ENCODE results near the gene RBMS3. TPM values are rescaled to one million over a fixed set of nuclear protein-coding genes. Genes with fewer than 3 reads are reported as not detected.

Gene RBMS3
- total and polyA plus RNA-seq, 2 of the 13 experiments (the other 11 are each of a cell fraction or from before 2014, with no cell fraction given): not detected

DNA sequence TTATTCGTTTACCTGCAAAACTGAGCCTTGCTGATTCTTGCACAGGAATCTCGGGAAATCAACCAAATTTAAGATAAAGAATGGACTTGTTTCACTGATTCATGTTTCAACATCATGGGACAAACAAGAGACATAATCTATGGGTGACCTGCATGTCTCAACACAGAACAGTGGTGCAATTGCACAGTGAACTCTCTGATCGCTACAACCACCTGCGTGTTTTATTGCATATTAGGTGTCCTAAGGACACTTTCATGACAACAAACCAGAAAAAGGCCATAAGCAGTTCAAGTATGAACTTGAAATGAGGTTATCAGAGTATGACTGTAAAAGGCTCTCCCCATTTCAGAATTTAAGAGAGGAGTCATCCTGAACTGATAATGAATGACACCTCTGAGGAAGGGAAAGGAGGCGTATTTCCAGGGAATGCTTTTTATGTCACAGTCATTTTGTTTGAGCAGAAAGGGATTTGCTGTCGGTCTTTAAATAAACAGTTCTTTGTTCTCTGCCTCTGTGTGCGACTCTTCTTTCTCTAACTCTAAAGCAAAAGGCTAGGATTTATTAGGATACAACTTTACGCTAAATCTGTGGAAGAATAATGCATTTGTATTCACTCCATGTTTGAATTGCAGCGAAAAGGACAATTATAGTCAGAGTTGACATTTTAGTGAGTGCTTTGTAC is 167.2 kb downstream of the RBMS3 start:
- Histone ChIP-seq H3K27ac (ENCODE audit: extremely low read length, insufficient read depth, low read length) (no peak overlapping the region), H3K4me3 (replicated peaks in 1 of 3; ENCODE audit: insufficient read depth in 1 of 3, low read depth in 2 of 3, low read length in 3 of 3) (no peak overlapping the region), H3K9ac (ENCODE audit: insufficient read depth, low read depth, low read length) (no peak overlapping the region), H3K9me3 (ENCODE audit: low read length) (no peaks in the 10 kb centered on the region), H3K4me1 (ENCODE audit: insufficient read depth, low read length) (no peaks in the 10 kb centered on the region), H3K27me3 (ENCODE audit: control insufficient read depth in 1 of 2, insufficient read depth in 2 of 2, low read length in 2 of 2) (no peaks in the 10 kb centered on the region), H2AFZ (ENCODE audit: low read length) (no peak overlapping the region), H3K4me2 (ENCODE audit: low read depth, low read length) (no peak overlapping the region), H3K36me3 (replicated peaks in 1 of 2; ENCODE audit: control insufficient read depth in 1 of 2, insufficient read depth in 2 of 2, low read length in 2 of 2) (no peaks in the 10 kb centered on the region), H4K20me1 (ENCODE audit: insufficient read depth, low read length) (no peaks in the 10 kb centered on the region), H3K79me2 (ENCODE audit: insufficient read depth, low read length) (no peaks in the 10 kb centered on the region)
- POLR2A ChIA-PET: no interaction called here
- intact Hi-C loops (cut with micrococcal nuclease; ENCODE audit: unreplicated experiment): no loop called here
- DNase-seq (ENCODE audit: low spot score): no peak
- FAIRE-seq: no peak
- 11% methylated on average over 9 of the region's 9 CpGs for WGBS (ENCODE audit: low lambda C conversion rate)
- BruUV-seq (replicated peaks): no TSS peak
- CTCF ChIA-PET (ENCODE audit: low intra/inter-chr PET ratio, low total read pairs): no interaction called here
- in situ Hi-C loops (cut with HindIII; ENCODE audit: extremely low pct_ligation_motif_present, low pct_unique_long_range_greater_than_20kb): no loop called here
- ATAC-seq: no peak
- TF ChIP-seq ZNF274 (CRISPR knock-in tag; IDR thresholded peaks at IDR 0.05): no peak
- TF ChIP-seq PHF5A (CRISPR knock-in tag; IDR thresholded peaks at IDR 0.05; ENCODE audit: low read depth, unreplicated experiment): no peak
- TF ChIP-seq ZBTB8A (CRISPR knock-in tag; IDR thresholded peaks at IDR 0.05; ENCODE audit: borderline replicate concordance, low read depth): no peak
- TF ChIP-seq, protein P1, sequence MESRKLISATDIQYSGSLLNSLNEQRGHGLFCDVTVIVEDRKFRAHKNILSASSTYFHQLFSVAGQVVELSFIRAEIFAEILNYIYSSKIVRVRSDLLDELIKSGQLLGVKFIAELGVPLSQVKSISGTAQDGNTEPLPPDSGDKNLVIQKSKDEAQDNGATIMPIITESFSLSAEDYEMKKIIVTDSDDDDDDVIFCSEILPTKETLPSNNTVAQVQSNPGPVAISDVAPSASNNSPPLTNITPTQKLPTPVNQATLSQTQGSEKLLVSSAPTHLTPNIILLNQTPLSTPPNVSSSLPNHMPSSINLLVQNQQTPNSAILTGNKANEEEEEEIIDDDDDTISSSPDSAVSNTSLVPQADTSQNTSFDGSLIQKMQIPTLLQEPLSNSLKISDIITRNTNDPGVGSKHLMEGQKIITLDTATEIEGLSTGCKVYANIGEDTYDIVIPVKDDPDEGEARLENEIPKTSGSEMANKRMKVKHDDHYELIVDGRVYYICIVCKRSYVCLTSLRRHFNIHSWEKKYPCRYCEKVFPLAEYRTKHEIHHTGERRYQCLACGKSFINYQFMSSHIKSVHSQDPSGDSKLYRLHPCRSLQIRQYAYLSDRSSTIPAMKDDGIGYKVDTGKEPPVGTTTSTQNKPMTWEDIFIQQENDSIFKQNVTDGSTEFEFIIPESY (CRISPR knock-in tag; IDR thresholded peaks at IDR 0.05): no peak
- TF ChIP-seq ZNF776 (CRISPR knock-in tag; IDR thresholded peaks at IDR 0.05): no peak
- TF ChIP-seq ZNF232 (CRISPR knock-in tag; IDR thresholded peaks at IDR 0.05; ENCODE audit: borderline replicate concordance): no peak
- no peak for TF ChIP-seq POGZ (CRISPR knock-in tag; IDR thresholded peaks at IDR 0.05)
- TF ChIP-seq ZNF496 (CRISPR knock-in tag; IDR thresholded peaks at IDR 0.05; ENCODE audit: insufficient replicate concordance): no peak
- no peak for TF ChIP-seq IRF2 (CRISPR knock-in tag; IDR thresholded peaks at IDR 0.05)
- TF ChIP-seq NCOA5 (CRISPR knock-in tag; IDR thresholded peaks at IDR 0.05): no peak
- TF ChIP-seq, protein P2, sequence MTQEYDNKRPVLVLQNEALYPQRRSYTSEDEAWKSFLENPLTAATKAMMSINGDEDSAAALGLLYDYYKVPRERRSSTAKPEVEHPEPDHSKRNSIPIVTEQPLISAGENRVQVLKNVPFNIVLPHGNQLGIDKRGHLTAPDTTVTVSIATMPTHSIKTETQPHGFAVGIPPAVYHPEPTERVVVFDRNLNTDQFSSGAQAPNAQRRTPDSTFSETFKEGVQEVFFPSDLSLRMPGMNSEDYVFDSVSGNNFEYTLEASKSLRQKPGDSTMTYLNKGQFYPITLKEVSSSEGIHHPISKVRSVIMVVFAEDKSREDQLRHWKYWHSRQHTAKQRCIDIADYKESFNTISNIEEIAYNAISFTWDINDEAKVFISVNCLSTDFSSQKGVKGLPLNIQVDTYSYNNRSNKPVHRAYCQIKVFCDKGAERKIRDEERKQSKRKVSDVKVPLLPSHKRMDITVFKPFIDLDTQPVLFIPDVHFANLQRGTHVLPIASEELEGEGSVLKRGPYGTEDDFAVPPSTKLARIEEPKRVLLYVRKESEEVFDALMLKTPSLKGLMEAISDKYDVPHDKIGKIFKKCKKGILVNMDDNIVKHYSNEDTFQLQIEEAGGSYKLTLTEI (CRISPR knock-in tag; conservative IDR thresholded peaks at IDR 0.05): no peak
- TF ChIP-seq, protein P3, sequence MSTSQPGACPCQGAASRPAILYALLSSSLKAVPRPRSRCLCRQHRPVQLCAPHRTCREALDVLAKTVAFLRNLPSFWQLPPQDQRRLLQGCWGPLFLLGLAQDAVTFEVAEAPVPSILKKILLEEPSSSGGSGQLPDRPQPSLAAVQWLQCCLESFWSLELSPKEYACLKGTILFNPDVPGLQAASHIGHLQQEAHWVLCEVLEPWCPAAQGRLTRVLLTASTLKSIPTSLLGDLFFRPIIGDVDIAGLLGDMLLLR (CRISPR knock-in tag; IDR thresholded peaks at IDR 0.05): no peak
- TF ChIP-seq, protein P4, sequence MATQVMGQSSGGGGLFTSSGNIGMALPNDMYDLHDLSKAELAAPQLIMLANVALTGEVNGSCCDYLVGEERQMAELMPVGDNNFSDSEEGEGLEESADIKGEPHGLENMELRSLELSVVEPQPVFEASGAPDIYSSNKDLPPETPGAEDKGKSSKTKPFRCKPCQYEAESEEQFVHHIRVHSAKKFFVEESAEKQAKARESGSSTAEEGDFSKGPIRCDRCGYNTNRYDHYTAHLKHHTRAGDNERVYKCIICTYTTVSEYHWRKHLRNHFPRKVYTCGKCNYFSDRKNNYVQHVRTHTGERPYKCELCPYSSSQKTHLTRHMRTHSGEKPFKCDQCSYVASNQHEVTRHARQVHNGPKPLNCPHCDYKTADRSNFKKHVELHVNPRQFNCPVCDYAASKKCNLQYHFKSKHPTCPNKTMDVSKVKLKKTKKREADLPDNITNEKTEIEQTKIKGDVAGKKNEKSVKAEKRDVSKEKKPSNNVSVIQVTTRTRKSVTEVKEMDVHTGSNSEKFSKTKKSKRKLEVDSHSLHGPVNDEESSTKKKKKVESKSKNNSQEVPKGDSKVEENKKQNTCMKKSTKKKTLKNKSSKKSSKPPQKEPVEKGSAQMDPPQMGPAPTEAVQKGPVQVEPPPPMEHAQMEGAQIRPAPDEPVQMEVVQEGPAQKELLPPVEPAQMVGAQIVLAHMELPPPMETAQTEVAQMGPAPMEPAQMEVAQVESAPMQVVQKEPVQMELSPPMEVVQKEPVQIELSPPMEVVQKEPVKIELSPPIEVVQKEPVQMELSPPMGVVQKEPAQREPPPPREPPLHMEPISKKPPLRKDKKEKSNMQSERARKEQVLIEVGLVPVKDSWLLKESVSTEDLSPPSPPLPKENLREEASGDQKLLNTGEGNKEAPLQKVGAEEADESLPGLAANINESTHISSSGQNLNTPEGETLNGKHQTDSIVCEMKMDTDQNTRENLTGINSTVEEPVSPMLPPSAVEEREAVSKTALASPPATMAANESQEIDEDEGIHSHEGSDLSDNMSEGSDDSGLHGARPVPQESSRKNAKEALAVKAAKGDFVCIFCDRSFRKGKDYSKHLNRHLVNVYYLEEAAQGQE (IDR thresholded peaks at IDR 0.05; ENCODE audit: borderline replicate concordance in 1 of 2, low read depth in 1 of 2, low read length in 2 of 2): no peak
- TF ChIP-seq ZNF17 (CRISPR knock-in tag; IDR thresholded peaks at IDR 0.05): no peak
- no peak for TF ChIP-seq ZNF567 (CRISPR knock-in tag; IDR thresholded peaks at IDR 0.05; ENCODE audit: borderline replicate concordance)
- TF ChIP-seq, protein P5, sequence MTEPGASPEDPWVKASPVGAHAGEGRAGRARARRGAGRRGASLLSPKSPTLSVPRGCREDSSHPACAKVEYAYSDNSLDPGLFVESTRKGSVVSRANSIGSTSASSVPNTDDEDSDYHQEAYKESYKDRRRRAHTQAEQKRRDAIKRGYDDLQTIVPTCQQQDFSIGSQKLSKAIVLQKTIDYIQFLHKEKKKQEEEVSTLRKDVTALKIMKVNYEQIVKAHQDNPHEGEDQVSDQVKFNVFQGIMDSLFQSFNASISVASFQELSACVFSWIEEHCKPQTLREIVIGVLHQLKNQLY (CRISPR knock-in tag; IDR thresholded peaks at IDR 0.05): no peak
